Glomerular visceral epithelial cell (primary cell): ENCODE measurements around the gene SNAI1.

ENCODE experiments used
- DNase-seq: peaks from one replicate; pipeline ENCODE4 v3.0.0-alpha.2; 2016; ENCODE audit errors: extremely low spot score

The SNAI1 gene

GRCh38 chr20:50013976-50014375, 31.2 kb downstream of the SNAI1 start:
- DNase-seq: no peak

- DNase-seq: no peak
Measured at GRCh38 chr20:50014570-50015562, 32.1 kb downstream of the SNAI1 start.

- no peak for DNase-seq
Measured at GRCh38 chr20:50015636-50015992, 32.8 kb downstream of the SNAI1 start.

- no peak for DNase-seq
Measured at GRCh38 chr20:50015993-50016770, 33.4 kb downstream of the SNAI1 start.

- DNase-seq: no peak
Measured at GRCh38 chr20:50017160-50017559, 34.4 kb downstream of the SNAI1 start.

- DNase-seq: no peak
Measured at GRCh38 chr20:50017576-50018248, 34.9 kb downstream of the SNAI1 start.

- peak; percentile 55 for DNase-seq
Measured at GRCh38 chr20:50019466-50020256, 36.9 kb downstream of the SNAI1 start.

GRCh38 chr20:50020288-50020687, 37.5 kb downstream of the SNAI1 start:
- DNase-seq: peak; percentile 53

GRCh38 chr20:50022676-50023075, 39.9 kb downstream of the SNAI1 start:
- DNase-seq: no peak

GRCh38 chr20:50023116-50023805, 40.5 kb downstream of the SNAI1 start:
- DNase-seq: no peak

GRCh38 chr20:50026746-50027575, 44.2 kb downstream of the SNAI1 start:
- no peak for DNase-seq

GRCh38 chr20:50027611-50028105, 44.9 kb downstream of the SNAI1 start:
- peak; percentile 96 for DNase-seq

- no peak for DNase-seq
Measured at GRCh38 chr20:50029083-50029696, 46.4 kb downstream of the SNAI1 start.

GRCh38 chr20:50029697-50030461, 47.1 kb downstream of the SNAI1 start:
- peak; percentile 97 for DNase-seq

- DNase-seq: no peak
Measured at GRCh38 chr20:50032955-50033666, 50.3 kb downstream of the SNAI1 start.

GRCh38 chr20:50034567-50035180, 51.9 kb downstream of the SNAI1 start:
- DNase-seq: peak; percentile 96

GRCh38 chr20:50036703-50037102, 53.9 kb downstream of the SNAI1 start:
- DNase-seq: no peak
